Measurements from ENCODE around the gene OR2AG1. TPM values are rescaled to one million over a fixed set of nuclear protein-coding genes. Genes with fewer than 3 reads are reported as not detected.
"Not testable (repeated sequence)": the region's sequence is repeated elsewhere in the genome, so short reads cannot be mapped to it uniquely, and the experiment has no call there.

OR2AG1 gene
- total RNA-seq, 1 experiment from 2014 or later: not detected

DNA sequence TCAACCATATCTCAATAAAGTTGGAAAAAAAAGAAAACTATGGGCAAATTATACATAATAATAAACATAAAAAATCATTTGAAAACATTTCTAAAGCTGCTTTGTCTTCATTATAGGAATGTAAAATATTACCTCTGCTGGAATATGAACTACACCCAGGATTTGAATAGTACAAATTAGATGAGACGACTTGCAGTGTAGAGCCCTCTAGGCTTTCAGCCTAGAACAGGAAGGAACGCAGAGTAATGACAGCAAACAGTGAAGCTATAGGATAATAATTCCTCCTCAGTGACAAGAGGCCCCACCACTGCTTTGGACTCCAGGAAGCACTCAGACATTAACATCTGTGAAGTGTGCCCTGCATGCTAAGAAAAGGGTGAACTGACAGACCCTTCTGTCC, 7.7 kb downstream of the OR2AG1 start:
- DNase-seq (ENCODE audit: low read depth): no peak

DNA sequence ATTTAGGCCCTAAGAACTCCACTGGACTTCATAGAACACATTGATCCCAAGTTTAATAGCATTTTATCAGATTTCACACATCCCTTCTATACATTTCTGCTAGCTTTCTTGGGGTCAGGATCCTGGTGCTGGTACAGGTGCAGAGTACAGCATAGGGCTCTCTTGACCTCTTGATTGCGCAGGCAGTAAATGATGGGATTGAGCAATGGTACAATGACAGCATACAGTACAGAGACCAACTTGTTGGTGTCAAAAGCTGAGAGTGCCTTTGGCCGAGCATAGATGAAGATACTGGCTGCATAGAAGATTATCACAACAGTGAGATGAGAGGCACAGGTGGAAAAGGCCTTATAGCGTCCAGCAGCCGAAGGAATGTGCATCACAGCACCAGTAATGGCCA, 11.8 kb downstream of the OR2AG1 start:
- no peak for DNase-seq (ENCODE audit: low read depth)

DNA sequence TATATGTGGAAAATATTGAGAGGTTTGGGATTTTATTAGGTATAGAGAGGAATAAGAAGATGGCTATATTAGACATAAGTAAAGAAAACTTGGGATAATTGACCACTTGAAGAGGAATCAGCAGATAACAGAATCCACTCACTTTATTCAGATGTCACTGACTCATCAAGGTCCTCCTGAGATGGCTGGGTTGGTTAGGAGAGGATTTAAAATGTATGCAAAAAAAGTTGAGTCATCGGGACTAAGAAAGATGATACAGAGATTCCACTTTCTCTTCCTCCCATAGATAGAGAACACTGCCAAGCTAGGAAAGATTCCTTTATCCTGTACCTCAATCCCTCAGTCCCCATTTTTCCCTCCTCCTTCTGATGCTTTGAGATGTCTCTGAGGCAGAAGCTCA, 16.6 kb downstream of the OR2AG1 start, which contains the start of gene OR6A2:
OR6A2 (minus strand) TSS at position 288 of the 400 bp plus-strand sequence. CDS start 3,981 bp downstream, outside the sequence.
- peak; percentile 7 for DNase-seq (ENCODE audit: low read depth)

DNA sequence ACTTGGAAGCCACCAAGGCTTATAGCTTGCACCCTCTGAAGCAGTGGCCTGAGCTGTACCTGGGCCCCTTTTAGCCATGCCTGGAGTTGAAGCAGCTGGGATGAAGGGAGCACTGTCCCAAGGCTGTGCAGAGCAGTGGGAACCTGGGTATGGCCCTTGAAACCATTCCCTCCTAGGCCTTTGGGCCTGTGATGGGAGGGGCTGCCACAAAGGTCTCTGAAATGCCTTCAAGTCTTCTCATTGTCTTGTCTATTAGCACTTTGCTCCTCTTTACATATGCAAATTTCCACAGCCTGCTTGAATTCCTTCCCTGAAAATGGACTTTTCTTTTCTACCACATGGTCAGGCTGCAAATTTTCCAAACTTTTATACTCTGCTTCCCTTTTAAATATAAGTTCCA, 18.3 kb downstream of the OR2AG1 start:
- DNase-seq (ENCODE audit: low read depth): not testable (repeated sequence)

DNA sequence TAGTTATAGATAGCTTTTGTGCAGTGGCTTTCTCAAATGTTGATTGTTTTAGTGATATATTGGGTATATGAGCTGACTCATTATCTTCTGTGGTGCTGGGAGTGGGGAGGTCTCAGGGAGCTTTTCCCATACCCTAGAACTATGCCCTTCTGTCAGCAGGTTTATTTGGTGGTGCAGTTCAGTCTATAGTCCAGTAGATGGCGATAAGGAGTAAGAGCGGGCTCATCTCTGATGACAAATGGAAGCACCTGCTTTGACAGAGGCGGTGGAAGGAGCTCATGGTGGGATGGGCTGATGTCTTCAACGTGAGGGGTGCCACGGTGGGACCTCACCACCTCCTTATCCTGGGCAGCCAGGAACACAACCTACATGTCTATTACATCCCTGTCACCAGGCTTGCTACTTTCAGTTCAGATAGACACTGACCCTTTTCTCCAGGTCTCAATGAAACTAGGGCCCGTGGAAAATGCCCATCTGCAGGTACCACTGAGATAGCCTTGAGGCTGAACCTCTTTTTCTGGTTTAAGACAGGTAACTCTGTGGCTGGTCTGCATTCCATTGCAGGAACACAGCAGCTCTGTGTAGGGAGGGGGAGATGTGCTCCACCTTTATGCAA, 29.7 kb downstream of the OR2AG1 start:
- peak; percentile 32 for DNase-seq (ENCODE audit: low read depth)

DNA sequence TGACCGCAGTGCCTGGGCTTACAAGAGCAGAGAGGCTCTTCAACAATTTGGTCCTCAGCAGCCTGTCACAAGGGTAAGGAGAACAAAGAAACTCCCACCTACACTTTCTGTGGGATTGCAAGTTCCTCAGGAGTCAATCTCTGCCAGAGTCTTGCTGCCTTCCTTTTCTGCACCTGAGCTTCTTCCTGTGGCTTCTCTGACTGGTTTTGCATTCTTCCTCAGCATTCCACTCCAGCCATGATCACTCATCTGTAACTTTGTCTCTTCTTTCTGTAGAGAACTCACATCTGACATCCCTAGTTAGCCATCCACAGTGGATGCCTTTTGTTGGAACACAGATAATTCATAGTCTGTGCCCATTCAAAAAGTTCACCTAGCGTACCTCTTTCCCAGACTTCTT, 30.8 kb downstream of the OR2AG1 start:
- DNase-seq (ENCODE audit: low read depth): no peak

DNA sequence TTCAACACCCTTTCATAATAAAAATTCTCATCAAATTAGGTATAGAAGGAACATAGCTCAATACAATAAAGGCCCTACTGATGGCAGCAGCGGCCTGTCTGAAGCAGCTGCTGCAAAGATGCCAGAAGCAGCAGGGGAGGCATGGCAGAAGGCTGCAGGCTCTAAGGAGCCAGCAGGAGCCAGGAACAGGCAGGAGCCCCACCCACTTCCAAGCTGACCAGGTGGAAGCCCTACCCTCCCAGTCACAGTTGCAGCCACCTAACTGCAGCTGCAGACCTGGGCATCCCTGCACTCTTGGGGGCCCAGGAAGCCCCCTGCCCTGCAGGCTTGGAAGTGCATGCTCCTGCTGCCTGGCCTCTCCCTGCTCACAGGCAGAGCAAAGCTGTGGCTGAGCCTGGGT, 34.9 kb downstream of the OR2AG1 start:
- no peak for DNase-seq (ENCODE audit: low read depth)

DNA sequence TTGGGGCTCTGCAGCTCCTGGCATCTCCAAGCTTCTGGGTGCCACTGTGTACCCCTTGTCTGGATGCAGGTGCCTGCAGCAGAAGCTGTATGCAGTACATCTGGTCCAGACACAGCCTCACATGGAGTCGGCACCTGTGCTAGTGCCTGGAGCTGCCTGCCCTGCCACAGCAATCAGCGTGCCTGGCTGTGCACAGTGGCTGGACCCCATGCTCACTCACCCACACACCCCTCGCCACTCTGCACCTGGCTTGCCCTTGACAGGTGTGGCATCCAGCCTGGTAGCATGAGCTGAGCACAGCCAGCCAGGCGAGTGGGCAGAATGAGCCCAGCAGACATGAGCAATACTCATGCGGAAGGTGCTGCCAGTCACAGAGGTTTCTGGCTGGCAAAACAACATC, 36.1 kb downstream of the OR2AG1 start:
- no peak for DNase-seq (ENCODE audit: low read depth)

DNA sequence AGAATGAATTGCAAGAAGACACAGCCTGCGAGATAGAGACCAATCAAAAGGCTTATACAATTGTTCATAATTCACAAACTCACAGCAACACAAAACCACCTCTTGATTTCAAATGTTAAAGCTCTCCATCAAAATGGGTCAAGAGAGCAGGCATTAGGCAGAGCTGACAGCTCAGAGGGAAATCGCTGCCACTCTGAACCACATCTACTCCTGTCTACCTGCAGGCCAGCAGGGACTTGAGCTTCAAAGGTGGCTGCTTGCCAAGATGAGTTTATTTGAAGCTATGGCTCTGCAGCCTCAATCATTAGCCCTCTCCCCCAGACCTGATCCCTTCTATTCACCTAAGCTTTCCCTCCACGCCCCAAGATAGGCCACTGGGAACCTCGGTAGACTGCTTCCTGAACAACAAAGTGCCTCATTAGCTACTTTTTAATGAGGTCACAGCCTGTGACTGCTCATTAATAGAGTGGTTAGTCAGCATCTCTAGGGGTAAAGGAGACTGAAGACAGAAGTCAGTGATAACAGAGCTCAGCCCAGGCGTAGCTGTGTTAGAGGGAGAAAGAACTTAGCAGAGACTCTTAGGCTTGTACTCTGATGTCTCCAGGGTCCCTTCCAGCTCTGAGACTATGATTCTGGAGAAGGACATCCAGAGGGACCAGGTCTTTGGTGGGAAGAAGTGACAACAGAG, 41.5 kb downstream of the OR2AG1 start:
- peak; percentile 5 for DNase-seq (ENCODE audit: low read depth)

DNA sequence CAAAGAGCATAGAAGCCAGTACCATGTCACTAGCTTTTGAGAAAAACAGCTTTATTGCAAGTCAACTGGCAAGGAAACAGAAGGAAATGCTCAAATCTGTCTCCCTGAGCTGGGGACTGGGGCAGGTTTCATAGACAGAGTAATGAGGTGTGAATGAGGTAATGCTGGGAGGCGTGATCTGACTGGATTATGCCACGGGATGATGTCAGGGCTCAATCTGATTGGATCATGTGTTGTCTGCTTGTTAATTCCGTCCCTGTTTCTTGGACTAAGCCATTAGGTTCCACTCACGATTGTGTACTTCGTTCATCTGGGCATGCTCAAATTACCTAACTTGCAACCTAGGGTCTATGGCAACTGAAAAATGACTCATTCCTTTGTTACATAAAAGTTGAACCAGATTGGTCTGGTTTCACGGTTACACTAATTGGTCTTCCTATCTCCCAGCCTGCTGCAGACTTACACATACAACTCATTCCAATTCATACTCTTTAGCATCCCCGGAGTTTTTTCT, 42.5 kb downstream of the OR2AG1 start:
- DNase-seq (ENCODE audit: low read depth): peak; percentile 25

DNA sequence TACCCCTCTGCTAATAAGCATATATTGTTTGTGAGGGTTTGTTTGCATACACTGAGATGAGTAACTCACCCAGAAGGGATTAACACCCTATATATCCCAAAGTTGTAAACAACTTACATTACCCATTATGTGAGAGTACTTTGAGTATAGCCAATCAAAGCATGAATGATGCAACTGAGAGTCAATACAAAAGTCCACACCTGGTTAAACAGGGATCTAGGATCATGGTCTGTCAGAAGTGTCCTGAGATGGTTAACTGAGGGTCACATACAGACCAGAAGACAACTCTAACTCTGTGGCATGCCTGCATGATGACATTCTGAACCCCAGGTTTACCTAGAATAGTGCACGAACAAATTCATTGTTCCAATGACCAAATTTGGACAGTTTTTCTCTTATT, 45.3 kb downstream of the OR2AG1 start:
- DNase-seq (ENCODE audit: low read depth): no peak

DNA sequence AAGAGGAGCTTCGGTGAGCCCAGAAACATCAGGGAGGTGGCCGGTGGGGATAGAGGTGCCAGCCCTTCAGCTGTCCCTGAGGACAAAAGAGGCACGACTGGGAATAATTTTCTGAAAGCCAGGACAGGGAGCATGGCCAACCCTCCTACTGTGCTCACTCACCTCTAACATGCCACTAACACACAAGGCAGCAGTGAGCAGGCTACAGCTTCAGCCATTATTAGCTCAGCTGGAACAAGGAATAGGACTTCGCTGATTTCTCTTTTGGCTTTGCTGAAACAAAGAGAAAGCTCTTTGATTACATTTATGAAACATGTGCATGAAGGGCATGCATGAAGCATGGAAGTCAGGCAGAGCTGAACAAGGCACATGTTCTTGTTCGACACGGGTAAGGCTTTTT, 50.5 kb downstream of the OR2AG1 start:
- DNase-seq (ENCODE audit: low read depth): no peak

DNA sequence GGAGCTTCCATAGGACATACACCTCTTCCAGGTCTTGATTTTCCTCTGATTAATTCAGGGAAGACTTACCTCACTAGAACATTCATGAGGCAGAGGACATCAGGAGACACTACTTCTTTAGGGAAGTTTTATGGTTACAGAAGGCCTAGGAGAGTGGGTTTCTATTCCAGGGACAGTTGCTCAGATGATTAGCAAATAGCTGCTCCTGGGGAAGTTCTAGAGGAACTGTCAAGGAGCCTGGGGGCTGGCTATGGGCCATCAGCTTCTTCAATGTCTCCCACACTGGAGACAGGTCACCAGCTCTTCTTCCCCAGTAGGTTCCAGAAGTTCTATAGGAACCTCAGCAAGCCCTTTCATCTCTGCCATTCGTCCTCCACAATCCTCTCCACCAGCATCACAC, 51.2 kb downstream of the OR2AG1 start:
- no peak for DNase-seq (ENCODE audit: low read depth)

Other genes with a start within 250 kb of the OR2AG1 start
- 18.0 and 18.8 TPM in 2 replicates for gene RRP8, start 179.4 kb upstream of the OR2AG1 start, total RNA-seq (2014; rRNA removed; shearing (Covaris generic))
- 152 and 201 TPM in 2 replicates for gene ILK, start 179.2 kb upstream of the OR2AG1 start, total RNA-seq (2014; rRNA removed; shearing (Covaris generic))
- 108 and 133 TPM in 2 replicates for gene TAF10, start 170.8 kb upstream of the OR2AG1 start, total RNA-seq (2014; rRNA removed; shearing (Covaris generic))
- gene TPP1, start 163.6 kb upstream of the OR2AG1 start, total RNA-seq (2014; rRNA removed; shearing (Covaris generic)): 57.4 and 94.6 TPM in 2 replicates
- 4.6 and 8.8 TPM in 2 replicates for gene DCHS1, start 127.2 kb upstream of the OR2AG1 start, total RNA-seq (2014; rRNA removed; shearing (Covaris generic))
- 125 and 132 TPM in 2 replicates for gene MRPL17, start 99.7 kb upstream of the OR2AG1 start, total RNA-seq (2014; rRNA removed; shearing (Covaris generic))
- gene OR2AG2, start 11.0 kb upstream of the OR2AG1 start, total RNA-seq (2014; rRNA removed; shearing (Covaris generic)): not detected in 2 replicates
- not detected in 2 replicates for gene OR6A2, start 16.7 kb downstream of the OR2AG1 start, total RNA-seq (2014; rRNA removed; shearing (Covaris generic))
- not detected in 2 replicates for gene OR10A5, start 62.7 kb downstream of the OR2AG1 start, total RNA-seq (2014; rRNA removed; shearing (Covaris generic))
- gene OR10A2, start 80.0 kb downstream of the OR2AG1 start, total RNA-seq (2014; rRNA removed; shearing (Covaris generic)): not detected in 2 replicates
- gene OR10A4, start 93.6 kb downstream of the OR2AG1 start, total RNA-seq (2014; rRNA removed; shearing (Covaris generic)): not detected in 2 replicates
- not detected in 2 replicates for gene OR2D2, start 109.5 kb downstream of the OR2AG1 start, total RNA-seq (2014; rRNA removed; shearing (Covaris generic))
- not detected in 2 replicates for gene OR2D3, start 138.0 kb downstream of the OR2AG1 start, total RNA-seq (2014; rRNA removed; shearing (Covaris generic))
- 0.44 and 1.0 TPM in 2 replicates for gene ZNF215, start 143.4 kb downstream of the OR2AG1 start, total RNA-seq (2014; rRNA removed; shearing (Covaris generic))
- 1.4 and 6.2 TPM in 2 replicates for gene ZNF214, start 237.3 kb downstream of the OR2AG1 start, total RNA-seq (2014; rRNA removed; shearing (Covaris generic))
- gene NLRP14, start 237.5 kb downstream of the OR2AG1 start, total RNA-seq (2014; rRNA removed; shearing (Covaris generic)): not detected in 2 replicates